Astrocyte (in vitro differentiated cells and primary cell): ENCODE data around the gene CREB5. TPM values are rescaled to one million over a fixed set of nuclear protein-coding genes. Genes with fewer than 3 reads are reported as not detected.
A peak's percentile ranks its signal among the peaks of the same experiment; 100 is the strongest.

Experiments
- DNase-seq: peaks from one replicate; pipeline ENCODE4 v3.0.0-alpha.2; 2010; ENCODE audit warnings: low read depth
- FAIRE-seq: peaks from 2 replicates; lab custom pipeline; 2011; peaks lifted over from hg19 to GRCh38; lab: Jason Lieb, UNC
- H2AFZ ChIP-seq: 2 replicates; pipeline ENCODE4 v1.6.0; 2012; ENCODE audit warnings: low read depth, low read length, inconsistent platforms
- H3K27ac ChIP-seq: 2 replicates; pipeline ENCODE4 v1.5.1; 2011; ENCODE audit warnings: low read depth, low read length, inconsistent platforms
- H3K27me3 ChIP-seq: 2 replicates; pipeline ENCODE4 v1.6.0; 2011; ENCODE audit warnings: low read length, inconsistent platforms; ENCODE audit not compliant: insufficient read depth
- H3K36me3 ChIP-seq: 2 replicates; pipeline ENCODE4 v1.5.1; 2011; ENCODE audit warnings: low read length, inconsistent platforms; ENCODE audit not compliant: insufficient read depth
- H3K4me1 ChIP-seq: 2 replicates; pipeline ENCODE4 v1.5.1; 2011; ENCODE audit warnings: low read length, inconsistent platforms; ENCODE audit not compliant: insufficient read depth
- H3K4me2 ChIP-seq: 2 replicates; pipeline ENCODE4 v1.6.0; 2012; ENCODE audit warnings: low read length, inconsistent platforms
- H3K4me3 ChIP-seq: 2 replicates; pipeline ENCODE4 v1.5.1; 2011; ENCODE audit warnings: low read depth, mild to moderate bottlenecking, low read length, inconsistent platforms; ENCODE audit not compliant: insufficient read depth
- H3K79me2 ChIP-seq: 2 replicates; pipeline ENCODE4 v1.6.0; 2012; ENCODE audit warnings: mild to moderate bottlenecking, low read length, inconsistent platforms; ENCODE audit not compliant: insufficient read depth
- H3K9ac ChIP-seq: 2 replicates; pipeline ENCODE4 v1.6.0; 2012; ENCODE audit warnings: mild to moderate bottlenecking, low read length, inconsistent platforms
- H3K9me3 ChIP-seq: 2 replicates; pipeline ENCODE4 v1.5.1; 2012; ENCODE audit warnings: low read depth, mild to moderate bottlenecking, low read length, inconsistent platforms; ENCODE audit not compliant: insufficient read depth
- H4K20me1 ChIP-seq: 2 replicates; pipeline ENCODE4 v1.6.0; 2012; ENCODE audit warnings: low read length, inconsistent platforms; ENCODE audit not compliant: insufficient read depth
- H3K27ac Mint-ChIP-seq: one replicate; pipeline ENCODE4 v1.8.0; 2021; ENCODE audit warnings: mild to moderate bottlenecking, mixed read lengths; ENCODE audit not compliant: unreplicated experiment
- H3K27me3 Mint-ChIP-seq: one replicate; pipeline ENCODE4 v1.8.0; 2021; ENCODE audit warnings: low read depth, mixed read lengths; ENCODE audit not compliant: unreplicated experiment
- H3K36me3 Mint-ChIP-seq: one replicate; pipeline ENCODE4 v1.8.0; 2021; ENCODE audit warnings: low read depth, mixed read lengths; ENCODE audit not compliant: unreplicated experiment
- H3K4me1 Mint-ChIP-seq: one replicate; pipeline ENCODE4 v1.8.0; 2021; ENCODE audit warnings: low read depth, mixed read lengths; ENCODE audit not compliant: unreplicated experiment
- H3K4me3 Mint-ChIP-seq: one replicate; pipeline ENCODE4 v1.8.0; 2021; ENCODE audit warnings: mild to moderate bottlenecking, moderate library complexity, mixed read lengths; ENCODE audit not compliant: unreplicated experiment
- H3K9me3 Mint-ChIP-seq: one replicate; pipeline ENCODE4 v1.8.0; 2021; ENCODE audit warnings: mild to moderate bottlenecking, mixed read lengths; ENCODE audit not compliant: unreplicated experiment
- CTCF ChIP-seq: IDR thresholded peaks from 2 replicates; pipeline ENCODE4 v1.5.1; 2011; ENCODE audit warnings: low read depth, mild to moderate bottlenecking, inconsistent platforms, low read length, moderate library complexity; ENCODE audit not compliant: insufficient read depth
- EZH2 ChIP-seq: IDR thresholded peaks from 2 replicates; pipeline ENCODE4 v1.6.1; 2012; ENCODE audit warnings: mild to moderate bottlenecking, low read length, inconsistent platforms; ENCODE audit not compliant: insufficient read depth
- total RNA-seq: library from RNA; stranded (reverse); gene quantifications from 2 replicates; pipeline ENCODE4 v1.2.1, GENCODE V29; 2021

The CREB5 gene
- total RNA-seq, 1 donor from 2014 or later, result 25.4 TPM

- Histone ChIP-seq H3K36me3 (no peaks in the 10 kb centered on the region), H3K27me3 (peaks cover 19% of the 10 kb centered on the region), H3K9me3 (no peaks in the 10 kb centered on the region), H3K79me2 (no peaks in the 10 kb centered on the region), H3K4me1 (peaks cover 18% of the 10 kb centered on the region), H3K9ac (no peak overlapping the region), H4K20me1 (no peaks in the 10 kb centered on the region), H2AFZ (no peak overlapping the region), H3K27ac (no peak overlapping the region), H3K4me3 (peak overlapping the region; percentile 58), H3K4me2 (peak overlapping the region; percentile 89)
- peaks cover 35% of the 10 kb centered on the region for H3K4me1 Mint-ChIP-seq
- no peak for FAIRE-seq
- H3K4me3 Mint-ChIP-seq, result peak overlapping the region; percentile 77
- no peaks in the 10 kb centered on the region for H3K27me3 Mint-ChIP-seq
- no peaks in the 10 kb centered on the region for H3K9me3 Mint-ChIP-seq
- TF ChIP-seq EZH2 (no peak), CTCF (no peak)
- no peaks in the 10 kb centered on the region for H3K36me3 Mint-ChIP-seq
- DNase-seq, result no peak
- H3K27ac Mint-ChIP-seq, result no peak overlapping the region
Observed at GRCh38 chr7:28853150-28853549, 440.8 kb downstream of the CREB5 start.

- no peaks in the 10 kb centered on the region for H4K20me1 ChIP-seq
- FAIRE-seq (no peak), DNase-seq (no peak)
- TF ChIP-seq EZH2, result peak; percentile 39
- peak; percentile 54 for TF ChIP-seq CTCF
- H3K4me1 ChIP-seq, result peaks cover 18% of the 10 kb centered on the region
- H3K9me3 ChIP-seq, result no peaks in the 10 kb centered on the region
- no peak overlapping the region for H3K27ac ChIP-seq
- H3K4me2 ChIP-seq, result peak overlapping the region; percentile 89
- no peaks in the 10 kb centered on the region for H3K27me3 Mint-ChIP-seq
- H2AFZ ChIP-seq, result peak overlapping the region; percentile 90
- no peaks in the 10 kb centered on the region for H3K79me2 ChIP-seq
- no peaks in the 10 kb centered on the region for H3K36me3 Mint-ChIP-seq
- no peaks in the 10 kb centered on the region for H3K36me3 ChIP-seq
- peak overlapping the region; percentile 52 for H3K9ac ChIP-seq
- H3K27me3 ChIP-seq, result peaks cover 19% of the 10 kb centered on the region
- peak overlapping the region; percentile 58 for H3K4me3 ChIP-seq
- no peaks in the 10 kb centered on the region for H3K9me3 Mint-ChIP-seq
- H3K4me3 Mint-ChIP-seq, result peak overlapping the region; percentile 77
- peaks cover 35% of the 10 kb centered on the region for H3K4me1 Mint-ChIP-seq
- no peak overlapping the region for H3K27ac Mint-ChIP-seq
Observed at GRCh38 chr7:28853834-28854749, 441.8 kb downstream of the CREB5 start.

GRCh38 chr7:28854750-28855074 is 442.4 kb downstream of the CREB5 start:
- FAIRE-seq (no peak), DNase-seq (peak; percentile 34)
- H3K27me3 ChIP-seq, result peaks cover 19% of the 10 kb centered on the region
- Mint-ChIP-seq H3K27ac (peak overlapping the region; percentile 66), H3K27me3 (no peaks in the 10 kb centered on the region), H3K36me3 (no peaks in the 10 kb centered on the region), H3K4me1 (peaks cover 35% of the 10 kb centered on the region), H3K4me3 (peak overlapping the region; percentile 56), H3K9me3 (no peaks in the 10 kb centered on the region)
- no peak overlapping the region for H3K4me3 ChIP-seq
- H3K9ac ChIP-seq, result no peak overlapping the region
- H4K20me1 ChIP-seq, result no peaks in the 10 kb centered on the region
- H3K4me2 ChIP-seq, result peak overlapping the region; percentile 89
- H3K9me3 ChIP-seq, result no peaks in the 10 kb centered on the region
- peaks cover 18% of the 10 kb centered on the region for H3K4me1 ChIP-seq
- no peak overlapping the region for H3K27ac ChIP-seq
- H3K79me2 ChIP-seq, result no peaks in the 10 kb centered on the region
- H2AFZ ChIP-seq, result no peak overlapping the region
- TF ChIP-seq CTCF (no peak), EZH2 (no peak)
- H3K36me3 ChIP-seq, result no peaks in the 10 kb centered on the region
